ENCODE results near the gene NEUROD2.

The NEUROD2 gene

DNA sequence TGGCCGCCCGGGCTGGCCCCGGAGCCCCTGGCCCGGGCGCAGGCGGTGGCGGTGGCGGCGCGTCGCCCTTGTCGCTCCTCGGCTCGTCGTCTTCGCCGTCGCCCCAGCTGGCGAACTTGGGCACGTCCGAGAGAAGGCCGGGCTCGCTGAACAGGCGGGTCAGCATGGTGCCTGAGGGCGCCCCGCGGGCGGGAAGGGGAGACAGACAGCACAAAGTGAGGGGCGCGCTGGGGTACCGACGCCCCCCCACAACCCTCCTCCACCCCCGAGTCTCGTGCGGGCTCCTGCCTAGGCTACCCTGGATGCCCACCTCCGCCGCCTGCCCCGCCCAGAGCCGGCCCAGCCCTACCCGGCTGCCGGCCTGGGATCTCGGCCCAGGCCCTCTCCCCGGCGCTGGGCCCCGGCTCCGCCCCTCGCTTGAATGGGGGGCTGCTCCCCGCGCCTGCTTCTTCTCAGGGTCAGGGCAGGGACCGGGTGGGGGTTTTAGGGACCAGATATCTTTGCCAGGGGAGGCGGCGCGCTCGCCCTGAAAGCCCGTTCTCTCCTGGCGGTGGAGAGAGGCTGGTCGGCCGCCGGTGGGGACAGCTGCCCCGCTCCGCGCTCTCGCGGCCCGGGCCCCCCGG, 1.2 kb downstream of the NEUROD2 start:
- no peak overlapping the region for H3K4me3 ChIP-seq (ENCODE audit: low read depth, low read length)
- DNase-seq (ENCODE audit: low read depth) = no peak
- TF ChIP-seq, protein P1, sequence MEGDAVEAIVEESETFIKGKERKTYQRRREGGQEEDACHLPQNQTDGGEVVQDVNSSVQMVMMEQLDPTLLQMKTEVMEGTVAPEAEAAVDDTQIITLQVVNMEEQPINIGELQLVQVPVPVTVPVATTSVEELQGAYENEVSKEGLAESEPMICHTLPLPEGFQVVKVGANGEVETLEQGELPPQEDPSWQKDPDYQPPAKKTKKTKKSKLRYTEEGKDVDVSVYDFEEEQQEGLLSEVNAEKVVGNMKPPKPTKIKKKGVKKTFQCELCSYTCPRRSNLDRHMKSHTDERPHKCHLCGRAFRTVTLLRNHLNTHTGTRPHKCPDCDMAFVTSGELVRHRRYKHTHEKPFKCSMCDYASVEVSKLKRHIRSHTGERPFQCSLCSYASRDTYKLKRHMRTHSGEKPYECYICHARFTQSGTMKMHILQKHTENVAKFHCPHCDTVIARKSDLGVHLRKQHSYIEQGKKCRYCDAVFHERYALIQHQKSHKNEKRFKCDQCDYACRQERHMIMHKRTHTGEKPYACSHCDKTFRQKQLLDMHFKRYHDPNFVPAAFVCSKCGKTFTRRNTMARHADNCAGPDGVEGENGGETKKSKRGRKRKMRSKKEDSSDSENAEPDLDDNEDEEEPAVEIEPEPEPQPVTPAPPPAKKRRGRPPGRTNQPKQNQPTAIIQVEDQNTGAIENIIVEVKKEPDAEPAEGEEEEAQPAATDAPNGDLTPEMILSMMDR (IDR thresholded peaks at IDR 0.05; ENCODE audit: low read depth, low read length, missing control alignments) = no peak

DNA sequence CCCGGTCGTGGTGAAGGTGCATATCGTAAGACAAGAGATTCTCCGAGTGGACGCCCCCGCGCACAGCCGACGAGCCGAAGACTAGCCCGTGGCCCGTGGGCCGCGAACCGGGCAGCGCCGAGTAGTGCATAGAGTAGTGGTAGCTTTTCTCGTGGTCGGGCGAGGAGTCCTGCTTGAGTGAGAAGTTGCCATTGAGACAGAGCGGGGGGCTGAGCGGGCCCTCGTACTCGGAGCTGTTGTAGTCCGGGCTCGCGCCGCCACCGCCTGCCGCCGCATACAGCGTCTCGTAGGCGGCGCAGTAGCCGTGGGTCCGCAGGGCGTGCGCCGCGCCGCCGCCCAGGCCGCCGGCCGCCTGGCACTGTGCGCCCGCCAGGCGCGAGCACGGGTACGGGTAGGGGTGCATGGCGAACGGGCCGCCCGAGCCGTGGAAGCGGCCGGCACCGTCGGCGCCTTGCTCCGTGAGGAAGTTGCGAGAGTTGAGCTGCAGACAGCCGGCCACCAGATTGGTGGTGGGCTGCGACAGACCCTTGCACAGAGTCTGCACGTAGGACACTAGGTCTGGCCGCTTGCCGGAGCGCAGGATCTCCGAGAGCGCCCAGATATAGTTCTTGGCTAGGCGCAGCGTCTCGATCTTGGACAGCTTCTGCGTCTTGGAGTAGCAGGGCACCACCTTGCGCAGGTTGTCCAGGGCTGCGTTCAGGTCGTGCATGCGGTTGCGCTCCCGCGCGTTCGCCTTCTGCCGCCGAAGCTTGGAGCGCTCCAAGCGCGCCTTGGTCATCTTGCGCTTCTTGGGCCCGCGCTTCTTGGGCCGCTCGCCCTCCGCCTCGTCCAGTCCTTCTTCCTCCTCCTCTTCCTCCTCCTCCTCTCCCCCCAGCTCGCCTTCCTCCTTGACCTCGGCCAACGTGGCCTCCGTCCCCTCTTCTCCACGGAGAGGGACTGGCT, 2.0 kb downstream of the NEUROD2 start:
- H3K4me3 ChIP-seq (ENCODE audit: low read depth, low read length) = no peak overlapping the region; the same call in 1 of the 2 replicates
- DNase-seq (ENCODE audit: low read depth) = no peak
- TF ChIP-seq, protein P1 (IDR thresholded peaks at IDR 0.05; ENCODE audit: low read depth, low read length, missing control alignments) = no peak

DNA sequence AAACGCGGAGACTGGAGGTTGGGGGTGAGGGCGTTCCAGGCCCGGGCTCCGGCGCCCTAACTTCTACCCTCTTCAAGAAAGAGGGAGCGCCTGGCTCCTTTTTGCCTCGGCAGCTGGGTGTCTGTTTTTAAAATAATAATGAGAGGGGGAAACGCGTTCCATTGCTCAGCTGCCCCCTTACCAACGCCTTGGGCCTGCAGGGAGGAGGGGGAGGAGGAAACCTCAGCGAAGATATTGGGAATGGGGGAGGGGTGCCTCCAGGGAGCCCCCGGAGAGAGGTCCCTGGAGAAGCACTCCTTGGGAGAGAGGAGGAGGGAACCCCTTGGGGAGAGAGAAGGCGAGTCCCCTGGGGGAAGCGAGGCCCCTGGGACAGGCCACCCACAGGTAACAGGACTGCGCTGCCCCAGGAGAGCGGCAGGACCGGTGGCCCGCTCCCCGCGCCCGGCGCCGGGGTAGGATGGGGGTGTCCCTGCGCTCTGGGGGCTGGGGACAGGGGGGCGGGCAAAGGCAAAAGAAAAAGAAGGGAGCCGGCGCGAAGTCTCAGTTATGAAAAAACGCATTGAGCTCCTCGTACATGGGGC, 2.7 kb downstream of the NEUROD2 start:
- TF ChIP-seq, protein P1 (IDR thresholded peaks at IDR 0.05; ENCODE audit: low read depth, low read length, missing control alignments) = no peak
- no peak overlapping the region for H3K4me3 ChIP-seq (ENCODE audit: low read depth, low read length)

DNA sequence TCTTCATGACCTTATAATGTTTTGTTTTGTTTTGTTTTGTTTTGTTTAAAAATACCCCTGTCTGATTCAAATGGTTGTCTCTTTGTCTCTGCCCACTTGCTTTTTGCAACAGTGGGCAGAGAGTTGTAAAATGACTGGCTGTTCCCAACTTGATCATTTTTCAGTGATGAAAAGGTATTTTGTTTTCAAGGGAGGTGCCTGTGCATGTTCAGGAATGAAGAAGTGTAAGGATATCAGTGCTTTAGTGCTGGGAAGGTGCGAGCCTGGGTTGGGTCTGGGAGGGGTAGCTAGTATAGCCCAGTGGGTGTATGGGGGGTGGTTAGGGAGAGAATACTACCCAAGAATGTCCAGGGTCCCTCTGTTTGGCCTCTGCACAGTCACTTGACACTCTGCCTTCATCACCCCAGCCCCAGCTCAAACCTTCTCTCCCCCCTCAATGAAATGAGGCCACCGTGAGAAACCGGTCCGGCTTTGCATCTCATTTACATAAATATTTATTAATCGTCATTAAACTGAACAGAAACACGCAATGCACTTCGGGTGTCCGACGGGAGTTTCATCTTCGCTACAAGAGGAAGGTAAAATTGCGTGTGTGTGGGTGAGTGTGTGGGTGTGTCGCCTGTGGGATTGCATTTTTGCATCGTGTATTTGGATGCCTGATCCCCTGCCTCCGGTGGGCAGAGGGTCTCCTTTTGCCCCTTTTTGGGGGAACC, 4.3 kb downstream of the NEUROD2 start:
- TF ChIP-seq, protein P1 (IDR thresholded peaks at IDR 0.05; ENCODE audit: low read depth, low read length, missing control alignments) = no peak
- no peak overlapping the region for H3K4me3 ChIP-seq (ENCODE audit: low read depth, low read length)
- peak; percentile 22 for DNase-seq (ENCODE audit: low read depth)

More for the DNA sequence above, 2.7 kb downstream of the NEUROD2 start:
- DNase-seq (ENCODE audit: low read depth) = no peak

DNA sequence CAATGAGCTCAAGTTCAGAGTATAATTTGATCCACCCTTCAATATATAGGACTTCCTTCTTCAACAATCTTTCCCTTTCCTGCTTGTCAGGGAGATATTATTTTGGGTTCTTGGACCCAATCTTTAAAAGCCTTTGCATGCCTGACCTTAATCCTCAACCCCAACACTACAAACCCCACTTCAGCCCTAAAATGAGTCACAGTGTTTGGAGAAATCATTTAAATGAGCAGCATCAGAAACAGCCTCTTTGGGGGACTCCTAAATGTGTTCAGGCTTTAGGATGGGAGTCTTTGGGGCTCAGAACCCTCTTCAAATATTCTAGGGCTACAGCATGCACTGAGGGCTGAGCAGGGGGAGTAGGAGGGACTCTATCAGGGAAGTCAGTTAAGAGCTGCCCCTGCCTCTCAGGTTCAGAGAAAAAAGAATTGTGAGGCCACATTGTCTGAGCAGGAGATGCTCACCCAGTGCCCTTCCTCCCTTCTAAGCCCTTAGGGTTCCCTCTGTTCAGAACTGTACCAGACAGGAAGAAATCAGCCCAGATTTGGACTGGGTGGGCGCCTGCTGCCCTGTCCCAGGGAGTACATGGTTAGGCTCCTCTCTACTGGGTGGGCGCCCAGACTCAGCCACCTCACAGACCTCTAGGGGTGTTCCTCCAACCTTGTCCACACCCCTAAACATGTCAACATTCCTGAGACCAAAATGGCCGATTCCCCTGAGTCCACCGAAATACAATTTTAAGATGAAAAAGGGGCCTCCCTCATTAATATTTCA, 5.0 kb downstream of the NEUROD2 start:
- TF ChIP-seq, protein P1 (IDR thresholded peaks at IDR 0.05; ENCODE audit: low read depth, low read length, missing control alignments) = no peak
- no peak overlapping the region for H3K4me3 ChIP-seq (ENCODE audit: low read depth, low read length)

More for the DNA sequence above, 5.0 kb downstream of the NEUROD2 start:
- DNase-seq (ENCODE audit: low read depth) = no peak
